ENCODE results near the gene MPPED1.

Gene MPPED1

GRCh38 chr22:43449831-43450225 is 38.0 kb downstream of the MPPED1 start:
- DNase-seq, result no peak

GRCh38 chr22:43451371-43452050 is 39.7 kb downstream of the MPPED1 start:
- DNase-seq, result no peak

- DNase-seq, result no peak
Measured at GRCh38 chr22:43455846-43456245, 44.0 kb downstream of the MPPED1 start.

DNA sequence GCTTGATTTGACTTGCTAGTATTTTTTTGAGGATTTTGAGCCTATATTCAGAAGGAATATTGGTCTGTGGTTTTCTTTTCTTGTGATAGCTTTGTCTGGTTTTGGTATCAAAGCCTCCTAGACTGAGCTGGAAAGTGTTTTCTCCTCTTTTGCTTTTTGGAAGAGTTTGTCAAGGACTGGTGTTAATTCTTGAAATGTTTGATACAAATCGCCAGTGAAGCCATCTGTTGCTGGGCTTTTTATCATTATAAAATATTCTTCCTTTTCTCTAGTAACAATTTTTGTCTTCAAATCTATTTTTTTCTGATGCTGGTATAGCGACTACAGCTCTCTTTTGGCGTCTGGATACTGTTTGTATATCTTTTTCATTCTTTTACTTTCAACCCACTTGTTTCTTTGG is 45.2 kb downstream of the MPPED1 start:
- DNase-seq, result no peak

DNA sequence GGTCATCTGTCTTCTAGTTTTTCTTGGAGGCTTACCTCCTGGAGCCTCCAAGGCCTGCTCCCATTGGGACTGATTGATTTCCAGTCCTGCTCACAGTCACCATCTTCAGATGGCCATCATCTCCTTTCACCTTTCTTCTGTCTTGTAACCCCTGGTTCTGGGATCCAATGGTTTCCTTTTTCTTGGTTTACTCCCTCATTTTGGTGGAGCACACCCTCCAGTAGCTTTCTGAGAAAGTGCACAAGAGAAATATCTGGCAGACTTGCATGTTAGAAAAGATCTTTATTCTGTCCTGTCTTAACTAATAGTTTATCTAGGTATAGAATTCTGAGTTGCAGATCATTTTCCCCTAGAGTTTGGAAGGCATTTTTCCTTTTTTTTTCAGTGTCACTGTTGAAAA is 50.9 kb downstream of the MPPED1 start:
- no peak for DNase-seq

- no peak for DNase-seq
Measured at GRCh38 chr22:43464809-43465208, 53.0 kb downstream of the MPPED1 start.

- no peak for DNase-seq
Measured at GRCh38 chr22:43465291-43466015, 53.6 kb downstream of the MPPED1 start.

DNA sequence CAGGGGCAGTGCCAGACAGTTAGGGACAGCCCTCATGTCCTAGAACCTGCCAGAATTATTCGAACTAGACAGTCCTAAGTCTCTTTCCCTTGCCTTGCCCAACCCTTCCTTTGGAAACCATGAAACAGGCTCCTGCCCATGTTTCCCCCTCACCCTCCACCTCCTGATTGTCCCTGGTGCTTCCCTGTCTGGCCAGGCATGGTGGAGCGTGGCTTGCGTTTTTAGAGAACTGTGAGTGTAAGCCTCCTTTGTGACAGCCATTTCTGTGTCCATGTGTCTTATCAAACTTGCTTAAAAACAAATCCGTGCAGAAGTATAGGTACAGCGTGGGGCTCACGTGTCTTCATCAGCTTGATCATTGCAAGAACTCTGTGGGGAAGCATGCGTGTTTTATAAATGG is 54.9 kb downstream of the MPPED1 start:
- no peak for DNase-seq

DNA sequence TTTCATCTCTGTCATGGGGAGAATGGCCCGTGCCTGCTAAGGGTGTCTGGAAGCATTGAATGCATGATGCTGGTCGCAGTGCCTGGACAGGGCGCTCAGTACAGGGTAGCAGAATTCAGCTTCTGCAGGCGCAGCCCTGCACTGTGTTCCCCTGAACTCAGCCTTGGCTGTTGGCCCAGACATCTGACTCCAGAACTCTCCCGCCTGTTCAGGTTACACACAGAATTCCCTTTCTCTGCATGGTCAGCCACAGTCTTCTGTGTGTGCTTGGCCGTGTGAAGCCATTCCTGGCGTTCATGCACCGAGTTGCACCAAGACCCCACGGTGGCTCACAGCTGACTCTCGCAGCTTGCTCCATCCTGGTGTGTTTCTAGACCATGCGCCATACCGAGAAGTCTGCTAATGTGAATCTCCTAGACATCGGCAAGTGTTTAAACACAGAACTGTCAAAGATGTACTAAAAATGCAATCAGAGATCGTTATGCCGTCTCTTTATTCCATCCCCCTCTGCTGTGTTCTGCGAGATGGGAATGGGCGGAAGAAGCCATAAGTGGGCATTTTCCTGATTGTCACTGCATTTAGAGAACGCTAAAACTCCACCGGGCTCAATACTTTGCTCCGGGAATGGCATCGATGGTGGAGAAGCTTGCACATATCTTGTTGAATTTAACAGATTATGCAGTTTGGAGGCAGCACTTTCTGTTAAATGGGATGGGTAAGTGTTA is 55.6 kb downstream of the MPPED1 start:
- DNase-seq, result no peak

DNA sequence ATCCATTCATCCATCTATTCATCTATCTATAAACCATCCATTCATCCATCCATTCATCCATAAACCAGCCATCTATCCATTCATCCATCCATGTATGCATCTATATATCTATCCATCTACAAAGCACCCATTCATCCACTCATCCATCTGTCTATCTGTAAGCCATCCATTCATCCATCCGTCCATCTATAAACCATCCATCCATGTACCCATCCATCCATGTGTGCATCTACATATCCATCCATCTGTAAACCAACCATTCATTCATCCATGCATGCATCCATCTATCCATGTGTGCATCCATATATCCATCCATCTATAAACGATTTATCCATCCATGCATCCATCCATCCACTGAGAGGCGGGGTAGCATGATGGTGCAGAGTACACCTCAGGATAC is 58.4 kb downstream of the MPPED1 start:
- DNase-seq, result no peak

- DNase-seq, result no peak
Measured at GRCh38 chr22:43470941-43471585, 59.2 kb downstream of the MPPED1 start.

DNA sequence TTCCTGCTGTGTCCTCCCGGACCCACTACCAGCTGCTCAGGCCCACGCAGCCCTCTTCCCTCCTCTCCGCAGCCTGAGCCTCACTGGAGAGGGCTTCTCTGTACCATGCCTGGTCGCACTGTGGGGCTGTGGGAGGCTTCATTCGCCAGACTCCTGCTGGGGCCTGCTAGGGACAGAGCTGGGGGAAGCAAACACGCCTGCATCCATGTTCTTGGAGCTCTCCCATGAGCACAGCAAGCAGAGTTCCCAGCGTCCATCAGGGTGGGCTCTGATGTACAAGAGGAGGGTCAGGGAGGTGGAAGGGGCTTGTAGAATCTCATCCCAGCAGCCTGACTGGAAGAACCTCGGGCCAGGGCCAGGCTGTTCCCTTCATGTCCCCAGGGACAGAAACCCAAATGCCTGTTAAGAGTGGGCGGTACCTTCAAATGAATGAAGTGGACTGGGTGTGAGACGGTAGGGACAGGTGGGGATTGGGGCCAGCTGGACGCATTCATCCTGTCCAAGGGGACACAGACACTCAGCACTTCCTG is 59.9 kb downstream of the MPPED1 start:
- DNase-seq, result no peak

GRCh38 chr22:43473031-43473430 is 61.2 kb downstream of the MPPED1 start:
- no peak for DNase-seq

- DNase-seq, result no peak
Measured at GRCh38 chr22:43473441-43473840, 61.6 kb downstream of the MPPED1 start.

GRCh38 chr22:43474161-43475101 is 62.6 kb downstream of the MPPED1 start:
- DNase-seq, result no peak

- DNase-seq, result no peak
Measured at GRCh38 chr22:43475549-43476076, 63.8 kb downstream of the MPPED1 start.

DNA sequence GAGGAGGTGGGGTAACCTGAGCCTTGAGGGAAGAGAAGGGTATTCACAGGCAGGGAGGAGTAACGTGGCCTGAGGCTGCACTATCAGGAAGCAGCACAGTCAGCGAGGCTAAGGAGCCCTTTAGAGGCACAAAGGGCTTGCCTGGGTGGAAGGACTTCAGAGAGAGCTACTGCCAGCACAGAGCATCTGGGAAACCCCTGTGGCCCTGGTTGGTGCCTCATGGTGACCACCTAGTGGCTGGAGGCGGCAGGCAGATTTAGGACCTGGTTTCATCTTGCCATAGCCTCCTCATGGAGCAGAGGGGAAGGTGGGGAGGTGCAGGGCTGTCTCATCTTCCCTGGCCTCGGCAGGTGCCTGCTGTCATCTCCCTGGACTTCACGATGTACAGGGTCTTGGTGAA is 64.5 kb downstream of the MPPED1 start:
- DNase-seq, result no peak

- DNase-seq, result no peak
Measured at GRCh38 chr22:43476751-43477725, 65.2 kb downstream of the MPPED1 start.

- DNase-seq, result no peak
Measured at GRCh38 chr22:43477966-43478365, 66.2 kb downstream of the MPPED1 start.

DNA sequence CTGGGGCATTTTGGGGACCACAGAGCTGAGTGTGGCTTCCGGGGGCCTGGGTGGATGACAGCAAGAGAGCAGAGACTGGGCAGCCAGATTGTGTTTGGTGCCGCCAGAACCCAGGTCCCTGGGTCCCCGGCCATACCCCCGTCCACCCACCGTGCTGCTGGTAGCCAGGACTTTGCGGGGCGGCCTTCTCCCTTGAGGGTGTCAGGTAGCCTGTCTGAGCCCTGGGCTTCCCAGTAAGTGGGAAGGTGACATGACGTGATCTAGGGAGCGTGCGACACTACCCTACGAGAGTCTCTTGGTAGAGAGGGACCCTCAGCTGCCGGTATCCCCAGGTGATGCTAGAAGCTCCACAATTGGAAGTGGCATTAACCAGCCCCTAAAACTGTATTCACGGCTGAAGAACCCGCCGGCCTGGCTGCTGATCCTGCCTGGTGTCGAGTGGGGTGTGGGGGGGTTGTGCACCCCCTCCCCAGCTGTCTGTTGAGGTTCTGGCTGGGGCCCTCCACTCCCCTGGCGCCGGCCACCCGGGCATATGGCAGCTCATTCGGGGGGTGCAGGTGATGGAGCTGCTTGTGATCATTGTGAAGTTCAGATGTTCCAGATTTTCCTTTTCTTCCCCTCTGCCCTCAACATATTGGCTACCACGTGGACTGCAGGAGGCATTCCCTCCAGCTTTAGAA is 66.9 kb downstream of the MPPED1 start:
- no peak for DNase-seq
